NCI-H748 (cell line): ENCODE measurements around the gene SLC17A9.

Experiments
- DNase-seq: peaks from one replicate; lab custom pipeline; 2025; ENCODE audit not compliant: unreplicated experiment; lab: John Stamatoyannopoulos, UW

SLC17A9 gene

DNA sequence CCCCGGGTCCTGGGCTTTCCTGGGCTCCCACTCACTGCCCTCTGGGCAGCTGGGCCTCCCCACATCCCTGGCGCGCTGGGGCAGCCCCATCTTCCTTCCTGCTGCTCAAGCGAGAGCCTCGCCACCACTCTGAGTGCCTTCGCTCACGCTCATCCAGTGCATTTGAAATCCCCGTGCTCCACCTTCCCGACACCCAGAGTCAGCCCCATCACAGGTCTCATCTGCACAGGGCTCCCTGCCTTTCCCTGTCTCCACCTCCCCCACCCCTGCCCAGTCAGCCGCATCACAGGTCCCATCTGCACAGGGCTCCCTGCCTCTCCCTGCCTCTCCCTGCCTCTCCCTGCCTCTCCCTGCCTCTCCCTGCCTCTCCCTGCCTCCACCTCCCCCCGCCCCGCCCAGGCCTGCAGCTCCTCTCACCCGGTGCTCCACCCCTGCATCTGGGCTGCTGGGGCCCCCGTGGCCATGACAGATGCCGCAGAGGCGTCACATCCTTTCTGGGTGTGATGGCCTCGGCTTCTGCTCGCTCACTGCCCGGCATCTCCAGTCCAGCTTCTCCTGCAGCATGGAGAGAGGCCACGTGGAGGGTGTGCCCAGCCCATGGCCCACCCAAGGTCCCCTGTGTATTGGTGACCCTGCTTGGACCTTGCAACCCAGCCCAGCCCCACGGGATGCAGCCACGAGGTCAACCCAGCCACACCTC lies 63.3 kb downstream of the SLC17A9 start:
- DNase-seq, result no peak

DNA sequence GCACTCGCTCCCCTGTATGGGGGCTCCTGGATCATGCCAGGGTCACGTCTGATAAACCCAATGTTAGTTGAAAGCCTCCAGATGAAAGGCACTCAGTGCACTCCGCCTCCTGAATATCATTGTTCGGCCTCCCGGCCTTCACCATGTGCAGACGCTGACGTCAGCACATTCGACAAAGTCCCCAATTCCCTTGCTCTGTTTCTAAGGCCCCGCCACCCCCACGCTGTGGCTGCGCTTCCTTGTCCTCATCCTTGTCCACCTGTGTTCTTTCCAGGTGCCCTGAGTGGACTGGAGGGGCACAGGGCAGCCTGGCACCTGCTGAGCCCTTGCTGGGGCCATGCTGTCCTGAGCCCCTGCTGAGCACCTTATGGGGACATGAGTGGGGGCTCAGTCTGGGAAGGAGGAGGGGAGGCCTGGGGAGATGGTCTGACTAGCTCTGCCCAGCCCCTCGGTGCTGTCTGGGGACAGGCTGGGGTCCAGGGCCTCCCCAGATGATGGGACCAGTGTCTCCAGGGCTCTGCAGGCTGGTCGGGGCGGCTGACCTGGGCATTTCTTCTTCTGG lies 64.1 kb downstream of the SLC17A9 start:
- DNase-seq, result no peak

DNA sequence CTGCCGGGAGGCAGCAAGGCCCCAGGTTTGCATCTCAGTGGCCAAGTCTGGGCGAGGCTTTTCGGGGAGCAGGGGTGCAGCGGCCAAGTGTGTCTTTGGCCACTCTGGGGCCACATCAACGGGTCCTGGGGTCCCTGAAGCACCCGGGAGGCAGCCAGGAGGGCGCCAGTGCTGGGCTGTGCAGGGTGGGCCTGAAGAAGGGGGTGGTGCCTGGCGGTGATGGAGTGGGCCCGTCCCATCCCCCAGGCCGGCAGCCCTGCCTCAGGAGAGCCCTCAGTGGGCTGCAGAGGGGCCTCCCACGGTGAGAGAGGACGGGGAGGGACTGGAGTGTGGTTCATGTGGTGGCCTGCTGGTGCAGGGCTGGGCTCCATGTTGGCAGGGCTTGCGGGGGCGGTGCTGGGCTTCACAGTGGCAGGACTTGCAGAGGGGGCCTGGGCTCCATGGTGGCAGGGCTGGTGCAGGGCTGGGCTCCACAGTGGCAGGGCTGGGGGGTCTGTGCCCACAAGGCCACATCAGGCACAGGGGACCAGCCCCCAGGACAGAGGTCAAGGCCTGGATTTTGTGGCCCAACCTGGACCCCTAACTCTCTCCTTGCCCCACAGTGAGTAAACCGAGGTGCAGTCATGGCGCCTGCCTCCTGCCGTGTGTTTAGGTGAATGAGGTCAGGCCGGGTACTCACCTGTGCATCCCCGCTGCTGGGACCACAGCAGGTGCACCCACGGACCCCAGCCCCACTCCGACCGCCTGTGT lies 64.7 kb downstream of the SLC17A9 start:
- DNase-seq, result no peak

DNA sequence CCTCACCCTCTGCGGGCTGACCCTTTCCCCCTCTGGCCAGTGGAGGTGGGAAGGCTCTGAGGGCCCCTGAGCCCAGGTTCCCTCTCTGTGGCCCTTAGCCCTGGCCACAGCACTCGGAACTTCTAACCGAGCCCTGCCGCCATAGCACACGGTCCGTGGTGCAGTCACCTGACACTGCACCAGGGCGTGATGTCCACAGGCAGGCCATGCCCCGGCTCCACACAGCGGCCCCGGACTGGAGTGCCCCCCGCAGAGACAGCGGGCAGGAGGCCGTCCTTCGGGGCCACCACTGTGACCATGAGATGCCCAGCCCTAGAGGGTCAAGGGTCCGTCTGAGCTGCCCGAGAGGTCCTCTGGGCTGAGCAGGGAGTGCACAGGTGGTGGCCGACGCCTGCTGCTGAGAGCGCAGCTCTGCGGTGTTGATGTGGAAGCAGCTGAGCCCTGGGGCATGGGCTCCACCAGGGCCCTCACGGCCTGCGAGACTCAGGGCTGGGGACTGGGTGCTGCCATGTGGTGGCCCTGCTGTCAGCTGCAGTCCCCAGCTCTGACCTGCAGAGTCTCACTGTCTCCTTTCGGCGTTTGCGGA lies 65.4 kb downstream of the SLC17A9 start:
- no peak for DNase-seq
